ENCODE data around the gene IGF2.

- no peak for TF ChIP-seq CTCF (IDR thresholded peaks at IDR 0.05; ENCODE audit: low read length)
- no peak for TF ChIP-seq EZH2 (IDR thresholded peaks at IDR 0.05; ENCODE audit: borderline replicate concordance, low read length)
These were observed 32.4 kb upstream of the IGF2 start, which contains the start of gene TH for GRCh38 chr11:2171591-2172003.

All from OCI-LY1 (cell line).